Bone marrow (tissue), 2 donors: ENCODE results near the gene DMRTC2.

Experiments used
- DNase-seq, 2 donors: peaks; one replicate each; lab custom pipeline; 2025; lab: John Stamatoyannopoulos, UW

The DMRTC2 gene

DNA sequence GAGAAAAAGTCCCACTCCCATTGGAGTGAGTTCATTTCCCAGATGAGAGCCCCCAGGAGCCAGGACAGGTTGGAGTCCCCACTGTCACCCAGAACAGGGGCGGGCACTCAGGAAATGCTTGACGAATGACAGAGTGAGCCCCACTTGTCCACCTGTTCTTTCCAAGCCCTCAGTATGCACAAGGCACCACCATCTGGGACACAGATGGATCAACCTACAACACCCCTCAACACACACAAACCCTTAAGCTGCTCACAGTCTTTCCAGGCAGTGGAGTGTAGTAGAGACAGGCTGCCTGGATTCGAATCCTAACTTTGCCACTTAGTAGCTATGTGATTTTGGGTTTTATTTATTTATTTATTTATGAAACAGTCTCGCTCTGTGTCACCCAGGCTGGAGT lies 46.1 kb downstream of the DMRTC2 start:
- DNase-seq: no peak

DNA sequence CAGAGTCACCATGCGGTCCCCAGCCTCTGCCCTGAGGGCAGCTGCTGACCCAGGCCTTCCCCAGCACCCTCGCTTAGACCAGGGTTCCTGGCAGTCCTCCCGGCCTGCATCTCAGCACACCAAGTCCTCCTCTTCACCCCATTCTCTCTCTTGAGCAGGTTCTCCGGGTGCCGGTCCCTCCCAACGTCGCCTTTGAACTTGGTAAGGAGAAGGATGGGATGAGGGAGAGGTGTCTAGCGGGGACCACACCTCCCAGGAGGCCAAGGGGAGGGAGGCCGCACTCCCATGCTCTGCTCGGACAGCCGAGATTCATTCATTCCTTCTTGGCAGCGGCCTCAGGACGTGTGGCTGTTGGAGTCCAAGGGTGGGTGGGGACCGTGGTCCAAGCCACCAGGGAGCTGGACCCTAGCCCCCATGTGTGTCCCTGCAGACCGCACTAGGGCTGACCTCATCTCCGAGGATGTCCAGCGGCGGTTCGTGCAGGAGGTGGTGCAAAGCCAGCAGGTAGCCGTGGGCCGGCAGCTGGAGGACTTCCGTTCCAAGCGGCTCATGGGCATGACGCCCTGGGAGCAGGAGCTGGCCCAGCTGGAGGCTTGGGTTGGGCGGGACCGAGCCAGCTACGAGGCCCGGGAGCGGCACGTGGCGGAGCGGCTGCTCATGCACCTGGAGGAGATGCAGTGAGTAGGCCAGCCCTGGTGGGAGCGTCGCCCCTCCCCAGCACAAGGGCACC lies 47.5 kb downstream of the DMRTC2 start:
- no peak for DNase-seq

DNA sequence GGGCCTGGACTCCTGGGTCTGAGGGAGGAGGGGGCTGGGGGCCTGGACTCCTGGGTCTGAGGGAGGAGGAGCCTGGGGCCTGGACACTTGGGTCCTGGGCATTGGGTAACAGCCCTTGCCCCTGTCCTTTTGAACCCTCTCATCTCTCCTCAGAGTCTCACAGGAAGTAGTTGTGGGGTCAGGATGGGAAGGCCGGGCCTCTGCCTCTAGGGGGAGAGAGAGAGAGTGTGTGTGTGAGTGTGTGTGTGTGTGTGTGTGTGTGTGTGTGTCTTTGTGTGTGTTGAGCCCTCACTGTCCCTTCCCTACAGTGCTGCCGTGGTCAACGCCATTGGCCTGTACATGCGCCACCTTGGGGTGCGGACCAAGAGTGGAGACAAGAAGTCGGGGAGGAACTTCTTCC lies 49.1 kb downstream of the DMRTC2 start:
- no peak for DNase-seq

DNA sequence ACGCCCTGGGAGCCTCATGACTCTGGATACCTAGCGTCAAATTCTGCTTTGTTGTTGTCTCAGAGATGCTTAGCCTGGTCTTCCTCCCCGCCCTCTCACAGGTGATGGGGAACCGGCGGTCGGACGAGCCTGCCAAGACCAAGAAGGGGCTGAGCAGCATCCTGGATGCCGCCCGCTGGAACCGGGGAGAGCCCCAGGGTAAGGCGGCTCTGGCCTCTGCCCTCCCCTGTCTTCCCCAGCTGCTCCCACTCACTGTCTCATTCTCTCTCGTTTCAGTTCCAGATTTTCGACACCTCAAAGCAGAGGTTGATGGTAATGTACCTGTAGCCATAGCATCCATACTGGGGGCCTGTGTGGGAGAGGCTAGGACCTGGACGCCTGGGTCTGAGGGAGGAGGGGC lies 49.5 kb downstream of the DMRTC2 start:
- DNase-seq: no peak

DNA sequence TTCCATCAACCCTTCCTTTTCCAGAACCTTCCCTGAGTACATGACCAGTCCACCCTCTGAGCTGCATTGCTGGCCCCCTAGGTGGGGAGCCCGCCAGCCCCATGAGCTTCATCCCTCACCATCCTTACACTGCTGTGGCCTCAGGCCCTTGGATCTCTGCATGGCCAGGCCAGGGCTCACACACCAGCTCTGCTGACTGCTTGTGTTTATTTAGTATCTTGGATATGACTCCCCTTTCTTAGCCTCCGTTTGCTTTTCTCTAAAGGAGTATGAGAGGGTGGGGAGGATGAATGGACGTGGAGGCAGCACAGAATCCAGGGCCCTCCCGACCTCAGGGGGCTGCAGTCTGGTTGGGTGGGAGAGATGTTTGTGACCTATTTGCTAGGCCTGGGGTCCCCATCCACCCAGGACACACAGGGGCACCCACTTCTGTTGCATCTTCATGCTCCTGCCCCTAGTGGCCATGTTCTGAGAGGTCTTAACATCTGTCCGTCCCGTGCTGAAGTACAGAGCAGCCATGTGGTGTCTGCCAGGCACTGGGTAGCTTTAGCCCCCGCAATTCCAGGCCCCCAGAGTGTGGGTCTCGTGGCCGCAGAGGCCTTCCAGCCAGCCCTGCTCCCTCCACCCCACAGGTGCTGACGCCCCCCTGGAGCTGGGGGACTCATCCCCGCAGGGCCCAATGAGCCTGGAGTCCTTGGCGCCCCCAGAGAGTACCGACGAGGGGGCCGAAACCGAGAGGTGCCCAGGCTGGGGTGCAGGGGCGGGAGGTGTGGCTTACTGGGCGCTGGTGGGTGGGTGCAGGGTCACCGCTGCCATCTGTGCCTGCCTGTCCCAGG lies 51.1 kb downstream of the DMRTC2 start:
- DNase-seq: no peak

DNA sequence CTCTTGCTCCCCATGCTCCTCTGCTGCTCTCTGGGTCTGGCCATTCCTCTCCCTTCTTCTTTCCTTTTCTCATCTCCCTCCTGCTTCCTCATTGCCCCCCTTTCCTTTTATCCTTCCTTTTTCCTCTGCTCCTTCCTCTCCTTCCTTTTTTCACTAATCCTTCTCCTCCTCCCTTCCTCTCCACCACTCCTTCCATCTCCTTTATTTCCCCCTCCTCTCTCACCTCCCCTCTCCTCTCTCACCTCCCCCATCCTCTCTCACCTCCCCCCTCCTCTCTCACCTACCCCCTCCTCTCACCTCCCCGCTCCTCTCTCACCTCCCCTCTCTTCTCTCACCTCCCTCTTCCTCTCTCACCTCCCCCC lies 51.7 kb downstream of the DMRTC2 start:
- no peak for DNase-seq

DNA sequence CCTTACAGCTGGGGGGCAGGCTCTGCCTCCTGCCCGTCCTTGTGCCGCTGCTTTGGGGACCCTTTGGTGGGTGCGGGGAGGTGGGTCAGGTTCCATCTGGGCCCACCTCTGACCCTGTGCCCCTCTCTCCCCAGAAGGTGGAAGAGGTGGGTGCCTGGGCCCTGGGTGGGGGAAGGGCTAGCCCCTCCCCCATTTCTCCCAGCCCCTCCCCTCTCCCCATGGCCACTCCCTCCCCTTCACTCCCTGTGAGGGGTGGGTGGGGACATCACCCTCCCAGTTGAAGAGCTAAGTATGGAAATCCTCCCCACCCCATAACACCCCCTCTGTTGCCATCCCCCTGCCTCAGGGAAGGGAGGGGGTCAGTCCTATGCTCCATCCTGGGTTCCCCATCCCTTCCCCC lies 52.3 kb downstream of the DMRTC2 start:
- no peak for DNase-seq

DNA sequence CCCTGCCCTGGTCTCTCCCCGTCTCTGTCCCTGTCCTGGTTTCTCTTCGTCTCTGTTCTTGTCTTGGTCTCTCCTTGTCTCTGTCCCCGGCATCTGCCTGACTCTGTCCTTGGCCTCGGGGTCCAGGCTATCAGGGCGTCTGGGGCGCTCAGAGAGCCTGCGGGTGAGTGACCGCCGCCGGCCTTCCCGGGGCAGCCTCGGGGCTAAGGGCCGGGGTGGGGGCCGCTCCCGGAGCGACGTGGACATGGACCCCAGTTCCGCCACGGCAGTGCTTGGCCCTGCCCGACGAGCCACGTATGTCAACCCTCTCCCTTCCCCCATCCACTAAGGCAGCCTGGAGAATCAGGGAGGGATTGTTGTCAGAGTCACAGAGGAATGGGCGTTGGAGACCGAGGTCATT lies 53.0 kb downstream of the DMRTC2 start:
- no peak for DNase-seq

DNA sequence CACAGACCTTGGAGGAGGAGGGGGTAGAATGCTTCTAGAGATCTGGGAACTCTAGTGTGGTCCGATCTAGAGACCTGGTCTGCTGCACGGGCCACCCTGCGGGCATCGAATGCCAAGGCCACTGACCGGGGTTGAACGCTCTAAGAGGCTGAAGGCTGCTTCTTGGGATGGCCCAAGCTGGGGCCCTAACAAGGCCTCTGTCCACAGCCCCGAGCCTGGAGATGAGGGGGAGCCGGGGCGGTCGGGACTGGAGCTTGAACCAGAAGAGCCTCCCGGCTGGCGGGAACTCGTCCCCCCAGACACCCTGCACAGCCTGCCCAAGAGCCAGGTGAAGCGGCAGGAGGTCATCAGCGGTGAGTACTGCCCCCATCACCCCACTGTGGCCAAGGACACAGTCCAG lies 53.4 kb downstream of the DMRTC2 start:
- no peak for DNase-seq
